ENCODE data around the gene MAP4K4.
A peak's percentile ranks its signal among the peaks of the same experiment; 100 is the strongest.
"Not testable (repeated sequence)": the region's sequence is repeated elsewhere in the genome, so short reads cannot be mapped to it uniquely, and the experiment has no call there.

Gene MAP4K4

GRCh38 chr2:101881131-101881530, 183.6 kb downstream of the MAP4K4 start:
- DNase-seq: no peak

- no peak for DNase-seq
These were observed 185.3 kb downstream of the MAP4K4 start for GRCh38 chr2:101882769-101883307.

DNA sequence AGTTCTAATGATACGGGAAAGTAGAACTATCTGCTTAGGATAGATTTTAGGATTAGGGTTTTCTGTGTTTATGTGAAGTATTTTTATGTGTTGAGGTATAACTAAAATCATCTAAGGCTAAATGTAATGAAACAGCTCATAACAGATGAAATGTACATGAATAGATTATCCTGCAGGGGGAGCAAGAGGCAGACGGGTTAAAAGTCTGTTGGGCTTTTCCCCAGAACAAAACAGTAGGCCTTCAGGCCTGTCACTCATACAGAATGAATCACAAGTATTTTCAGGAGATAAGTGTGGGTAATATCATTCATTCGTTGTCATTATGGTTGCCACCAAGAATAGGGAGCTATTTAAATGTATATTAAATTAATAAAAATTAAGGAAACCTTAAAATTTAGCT, 186.4 kb downstream of the MAP4K4 start:
- peak; percentile 13 for DNase-seq

DNA sequence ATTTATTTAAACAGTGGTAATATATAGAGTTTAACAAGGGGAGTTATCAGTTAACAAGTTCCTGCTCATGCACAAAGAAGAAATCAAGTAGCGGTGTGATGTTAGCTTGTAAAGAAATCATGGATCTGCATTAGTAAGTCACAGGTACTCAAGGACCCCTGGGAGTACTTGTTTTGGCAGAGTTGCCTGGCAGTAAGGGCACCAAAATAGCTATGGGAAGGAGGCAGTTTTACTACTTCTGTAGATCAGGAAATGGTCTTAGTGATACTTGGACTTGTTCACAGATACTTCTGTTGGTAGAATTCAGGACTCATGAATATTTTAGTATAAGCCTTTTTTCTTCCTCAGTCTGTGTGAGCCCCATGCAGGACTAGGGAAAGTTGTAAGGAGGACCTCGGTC, 186.9 kb downstream of the MAP4K4 start:
- DNase-seq: no peak

DNA sequence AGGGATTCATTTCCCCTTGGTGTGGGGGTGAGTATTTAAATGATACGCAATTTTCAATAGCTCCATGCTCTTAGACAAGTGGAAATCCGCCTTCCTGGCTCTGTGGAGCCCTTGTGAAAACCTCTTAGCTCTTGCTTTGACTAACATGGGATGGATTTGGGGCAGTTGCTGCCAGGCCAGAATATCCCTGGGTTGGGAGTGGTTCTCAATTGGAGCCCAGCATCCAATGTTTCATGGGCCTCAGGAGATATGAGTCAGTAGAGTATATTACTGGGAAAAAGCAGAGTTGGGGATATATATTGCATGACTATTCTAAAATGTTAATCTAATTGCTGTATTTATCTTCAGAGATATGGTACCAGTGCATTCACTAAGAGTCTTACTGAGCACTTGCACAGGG, 189.8 kb downstream of the MAP4K4 start:
- DNase-seq: no peak

DNA sequence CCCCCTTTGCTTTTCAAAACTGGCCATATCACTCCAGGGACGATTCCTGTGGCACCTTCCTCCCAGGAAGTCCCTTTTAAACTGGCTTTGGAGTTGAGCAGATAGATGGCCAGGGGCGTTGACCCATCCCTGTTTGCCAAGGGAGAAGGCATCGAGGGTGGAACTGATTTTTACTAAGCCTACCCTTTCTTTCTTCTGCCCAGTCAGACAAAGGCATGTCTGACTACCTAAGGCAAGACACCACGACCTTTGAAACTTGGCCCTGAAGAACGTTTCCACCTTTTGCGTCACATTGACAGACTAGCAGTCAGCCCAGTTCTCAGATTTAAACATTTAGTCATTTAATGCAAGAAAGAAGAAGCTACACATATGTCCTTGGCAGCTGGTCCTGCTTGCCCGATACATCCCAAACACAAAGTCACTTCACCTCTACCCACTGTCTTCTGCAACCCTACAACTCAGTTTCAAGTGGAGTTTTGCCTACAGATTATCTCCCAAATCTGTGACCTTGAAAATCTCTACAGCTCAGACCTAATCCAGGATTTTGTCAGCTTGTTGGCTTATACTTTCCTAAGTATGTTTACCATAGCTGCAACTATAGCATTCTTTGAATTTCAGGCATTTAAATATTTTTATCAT, 192.1 kb downstream of the MAP4K4 start:
- no peak for DNase-seq

- no peak for DNase-seq
These were observed 194.9 kb downstream of the MAP4K4 start for GRCh38 chr2:101892377-101892776.

- DNase-seq: no peak
These were observed 196.3 kb downstream of the MAP4K4 start for GRCh38 chr2:101893681-101894381.

DNA sequence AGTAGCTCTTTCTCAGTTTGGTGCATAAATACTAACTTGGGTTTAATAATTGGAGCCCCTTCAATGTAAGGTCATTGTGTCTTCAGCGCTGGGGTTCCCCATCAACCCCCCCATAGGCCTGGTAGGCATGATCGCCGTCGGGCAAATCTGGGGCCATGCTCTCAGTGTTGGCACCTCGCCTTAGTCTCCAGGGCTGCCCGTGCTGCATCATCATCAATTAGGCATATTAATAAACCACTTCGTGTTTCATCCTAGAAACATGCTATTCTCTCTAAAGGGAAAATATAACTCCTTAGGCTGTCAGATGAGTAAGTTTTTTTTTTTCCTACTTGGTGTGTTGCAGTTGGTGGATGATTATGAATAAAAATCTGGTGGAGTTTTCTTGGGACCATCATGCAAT, 197.5 kb downstream of the MAP4K4 start:
- DNase-seq: no peak

DNA sequence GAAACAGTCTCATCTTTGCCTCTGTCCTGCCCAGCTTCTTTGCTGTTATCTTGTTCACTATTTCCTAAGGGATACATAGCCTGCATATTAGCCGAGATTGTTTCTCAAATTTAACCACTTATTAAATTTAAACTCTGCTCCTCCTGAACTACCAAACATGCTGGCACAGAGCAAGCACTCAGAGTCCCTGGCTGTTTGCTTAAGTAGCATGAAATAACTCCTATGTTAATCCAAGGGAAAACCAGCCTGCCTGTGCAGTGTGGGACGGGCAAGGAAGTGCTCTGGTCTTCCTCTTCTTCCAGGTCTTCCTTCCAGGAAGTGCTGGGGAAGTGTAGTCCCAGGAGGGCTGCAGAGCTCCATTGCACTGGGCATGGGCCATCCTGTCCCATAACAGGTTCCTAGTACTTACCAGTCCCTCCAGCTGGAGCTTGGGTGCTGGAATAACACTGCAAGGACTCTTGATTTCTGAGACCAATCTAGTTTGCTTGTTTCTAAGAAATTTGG, 198.4 kb downstream of the MAP4K4 start:
- DNase-seq: no peak

DNA sequence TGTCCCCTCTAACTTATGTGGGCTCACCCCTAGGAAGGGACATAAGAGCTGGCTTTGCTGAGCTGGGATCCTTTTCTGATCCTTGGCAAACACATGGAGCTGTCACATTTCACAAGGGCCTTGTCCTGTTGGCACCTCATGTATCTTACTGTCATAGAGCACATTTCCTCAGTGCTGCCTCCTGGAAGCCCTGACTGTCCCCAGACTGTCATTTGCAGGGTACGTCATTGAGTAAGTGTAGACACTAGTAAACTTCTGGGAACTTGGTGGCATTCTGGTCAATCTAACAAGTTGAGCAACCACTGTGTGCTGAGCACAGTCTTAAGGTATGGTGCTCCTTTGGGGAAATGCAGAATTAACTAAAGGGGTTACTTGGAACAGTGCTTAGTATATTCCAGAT, 199.8 kb downstream of the MAP4K4 start:
- DNase-seq: no peak

DNA sequence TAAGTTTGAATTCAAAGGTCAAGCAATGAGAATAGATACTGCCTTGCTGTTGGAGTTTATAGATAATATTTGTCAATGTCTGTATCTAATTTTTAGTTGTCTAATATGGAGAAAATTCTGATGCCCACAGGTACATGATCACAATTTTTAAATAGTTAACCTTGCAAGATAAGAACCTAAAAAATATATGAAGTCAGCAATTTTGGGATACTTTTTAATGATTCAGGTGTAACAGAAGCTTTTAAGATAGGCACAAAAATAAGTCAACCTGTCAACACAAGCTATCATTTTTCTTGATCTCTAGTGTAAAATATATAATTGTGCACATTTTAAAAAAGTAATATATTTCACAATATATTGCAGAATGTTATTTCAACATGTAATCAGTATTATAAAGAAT, 201.8 kb downstream of the MAP4K4 start:
- DNase-seq: no peak

DNA sequence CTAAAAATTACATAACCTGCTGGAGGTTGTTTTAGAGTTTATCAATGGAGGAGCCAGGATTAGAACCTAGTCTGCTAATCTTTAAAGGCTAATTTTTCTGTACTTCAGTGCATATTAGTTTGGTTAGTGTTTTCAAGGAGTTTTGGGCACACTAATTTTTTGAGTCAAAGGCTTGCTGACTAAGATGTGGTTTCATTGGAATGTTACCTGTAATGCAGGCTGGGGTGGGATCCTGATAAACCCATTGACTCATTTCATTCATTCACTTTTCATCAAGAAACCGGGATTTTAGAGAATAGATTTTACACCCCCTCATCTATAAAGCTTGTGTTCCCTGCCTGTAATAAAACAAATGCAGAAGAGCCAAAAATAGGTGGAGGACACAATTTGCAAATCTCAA, 202.4 kb downstream of the MAP4K4 start:
- DNase-seq: no peak

DNA sequence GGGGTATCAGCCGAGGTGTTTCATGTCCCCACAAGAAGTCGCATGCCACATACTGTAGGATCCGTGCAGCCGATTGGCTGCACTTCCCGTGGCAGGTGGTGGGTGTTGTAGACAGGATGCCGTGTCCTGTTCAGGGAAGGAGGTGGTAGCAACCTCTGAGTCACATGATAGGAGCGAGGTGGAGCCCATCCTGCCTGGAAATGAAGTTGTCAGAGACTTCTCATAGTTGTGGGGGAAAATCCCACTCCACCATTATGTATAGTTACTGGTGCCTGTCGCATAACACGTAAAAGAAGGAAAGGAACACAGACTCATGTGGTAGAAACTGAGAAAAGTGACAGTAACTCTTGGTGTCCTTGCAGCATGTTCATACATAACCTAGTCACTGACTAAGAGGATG, 202.9 kb downstream of the MAP4K4 start:
- DNase-seq: no peak

DNA sequence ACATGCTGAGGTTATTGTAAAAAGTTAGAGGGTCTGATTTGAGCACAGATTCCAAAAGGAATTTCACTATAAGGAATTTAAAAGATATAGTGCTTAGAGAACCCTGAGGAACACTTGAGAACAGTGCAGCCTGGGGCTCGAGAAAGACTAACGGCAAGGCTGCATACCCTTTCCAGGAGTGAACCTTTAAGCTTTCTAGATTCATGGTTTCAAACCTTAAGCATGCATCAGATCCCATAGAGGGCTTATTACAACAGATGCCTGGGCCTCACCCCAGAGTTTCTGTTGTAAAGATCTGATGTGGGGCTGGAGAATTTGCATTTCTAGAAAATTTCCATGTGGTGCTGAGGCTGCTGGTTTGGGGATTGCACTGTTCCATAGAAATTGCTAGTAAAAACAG, 203.7 kb downstream of the MAP4K4 start:
- no peak for DNase-seq

- DNase-seq: no peak
These were observed 204.7 kb downstream of the MAP4K4 start for GRCh38 chr2:101902169-101902568.

GRCh38 chr2:101904916-101905315, 207.4 kb downstream of the MAP4K4 start:
- DNase-seq: no peak

DNA sequence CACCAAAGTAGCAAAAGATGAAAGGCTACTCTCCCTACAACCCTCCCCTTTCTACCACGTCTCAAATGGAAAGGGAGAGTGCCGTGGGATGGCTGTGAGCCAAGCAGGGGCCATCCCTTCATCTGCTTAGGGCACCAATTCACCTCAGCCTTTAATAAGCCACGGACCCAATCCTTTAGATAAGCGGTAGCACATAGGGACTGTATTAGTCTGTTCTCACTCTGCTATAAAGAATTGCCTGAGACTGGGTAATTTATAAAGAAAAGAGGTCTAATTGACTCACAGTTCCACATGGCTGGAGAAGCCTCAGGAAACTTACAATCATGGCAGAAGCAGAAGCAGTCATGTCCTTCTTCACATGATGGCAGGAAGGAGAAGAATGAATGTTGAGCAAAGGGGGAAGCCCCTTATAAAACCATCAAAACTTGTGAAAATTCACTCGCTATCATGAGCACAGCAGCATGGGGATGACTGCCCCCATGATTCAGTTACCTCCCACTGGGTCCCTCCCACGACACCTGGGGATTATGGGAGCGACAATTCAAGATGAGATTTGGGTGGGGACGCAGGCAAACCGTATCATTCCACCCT, 208.3 kb downstream of the MAP4K4 start:
- DNase-seq: no peak

GRCh38 chr2:101909760-101910159, 212.3 kb downstream of the MAP4K4 start:
- no peak for DNase-seq

DNA sequence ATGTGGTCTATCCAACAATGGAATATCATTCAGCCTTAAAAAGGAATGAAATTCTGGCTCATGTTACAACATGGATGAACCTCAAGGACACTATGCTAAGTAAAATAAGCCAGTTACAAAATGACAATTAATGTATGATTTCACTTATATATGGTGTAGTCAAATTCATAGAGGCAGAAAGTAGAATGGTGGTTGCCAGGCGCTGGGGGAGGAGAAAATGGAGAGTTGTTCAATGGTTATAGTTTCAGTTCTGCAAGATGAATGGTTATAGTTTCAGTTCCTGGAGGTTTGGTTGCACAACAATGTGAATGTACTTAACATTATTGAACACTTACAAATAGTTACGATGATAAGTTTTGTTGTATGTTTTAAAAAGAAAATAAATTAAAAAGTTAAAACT, 215.0 kb downstream of the MAP4K4 start:
- DNase-seq: no peak

- no peak for DNase-seq
These were observed 223.9 kb downstream of the MAP4K4 start for GRCh38 chr2:101921319-101921952.

DNA sequence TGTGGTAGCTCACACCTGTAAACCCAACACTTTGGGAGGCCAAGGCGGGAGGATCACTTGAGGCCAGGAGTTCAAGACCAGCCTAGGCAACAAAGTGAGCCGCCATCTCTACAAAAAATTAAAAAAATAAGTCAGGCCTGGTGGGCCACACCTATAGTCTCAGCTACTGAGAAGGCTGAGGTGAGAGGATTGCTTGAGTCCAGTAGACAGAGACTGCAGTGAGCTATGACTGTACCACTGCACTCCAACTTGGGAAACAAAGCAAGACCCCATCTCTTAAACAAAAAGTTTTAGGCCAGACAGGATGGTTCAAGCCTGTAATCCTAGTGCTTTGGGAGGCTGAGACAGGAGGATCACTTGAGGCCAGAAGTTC, 224.4 kb downstream of the MAP4K4 start:
- no peak for DNase-seq

GRCh38 chr2:101924311-101924710, 226.8 kb downstream of the MAP4K4 start:
- not testable (repeated sequence) for DNase-seq

GRCh38 chr2:101930019-101930418, 232.5 kb downstream of the MAP4K4 start:
- DNase-seq: no peak
